ENCODE measurements around the gene CC2D2B. TPM values are rescaled to one million over a fixed set of nuclear protein-coding genes. Genes with fewer than 3 reads are reported as not detected.

The CC2D2B gene
- total and polyA plus RNA-seq, 2 of the 8 experiments (the other 6 are each of a cell fraction or from before 2014, with no cell fraction given), result 0.09 to 0.71 TPM

DNA sequence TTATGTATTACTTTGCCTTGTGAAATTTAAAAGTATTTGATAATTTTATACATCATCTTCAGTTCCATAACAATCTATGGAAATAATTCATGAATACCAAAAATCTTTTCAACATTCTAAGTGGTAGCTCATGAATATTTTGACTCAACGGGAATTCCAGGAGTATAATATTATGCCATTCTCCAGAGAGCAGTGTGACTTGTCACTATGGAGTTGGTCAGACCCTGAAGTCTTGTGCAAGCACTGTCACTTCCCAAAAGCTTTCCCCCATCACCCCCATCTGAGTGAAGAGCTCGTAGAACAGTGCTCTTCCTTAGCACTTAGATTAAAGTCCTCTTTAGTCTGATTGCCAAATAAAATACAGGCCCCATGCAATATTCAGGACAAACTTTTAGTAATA lies 106.2 kb downstream of the CC2D2B start:
- Histone ChIP-seq H2AK5ac (ENCODE audit: low read depth, low read length) (no peak overlapping the region), H4K91ac (replicated peaks; ENCODE audit: insufficient read length, low read length) (no peak overlapping the region), H3K79me1 (ENCODE audit: low read depth, low read length) (no peaks in the 10 kb centered on the region), H2BK12ac (ENCODE audit: low read depth, low read length) (no peak overlapping the region), H4K5ac (ENCODE audit: insufficient read length, low read depth, low read length) (no peak overlapping the region), H3K9ac (replicated peaks in 1 of 4; ENCODE audit: extremely low read depth in 1 of 4, low read depth in 3 of 4, low read length in 3 of 4) (no peak overlapping the region), H3K18ac (ENCODE audit: extremely low read depth, low read length) (no peak overlapping the region), H3K27ac (ENCODE audit: low read depth, low read length) (no peak overlapping the region), H3K79me2 (ENCODE audit: control insufficient read depth in 1 of 2, insufficient read depth in 2 of 2, low read length in 2 of 2) (no peaks in the 10 kb centered on the region), H2BK20ac (ENCODE audit: low read length) (no peak overlapping the region), H3K56ac (replicated peaks; ENCODE audit: insufficient read length, low read depth, low read length) (no peak overlapping the region), H3K23ac (ENCODE audit: insufficient read length) (no peak overlapping the region), H3K23me2 (ENCODE audit: low read depth, low read length) (peaks cover 3% of the 10 kb centered on the region; the same call in 1 of the 2 replicates), H3K36me3 (ENCODE audit: control insufficient read depth in 2 of 4, insufficient read depth in 4 of 4, low read length in 3 of 4) (no peaks in the 10 kb centered on the region), H3K4me3 (ENCODE audit: extremely low read depth in 1 of 4, insufficient read depth in 2 of 4, low read depth in 3 of 4, low read length in 4 of 4) (no peak overlapping the region), H2BK5ac (ENCODE audit: low read depth, low read length) (no peak overlapping the region), H2BK120ac (replicated peaks; ENCODE audit: low read depth, low read length) (no peak overlapping the region), H2AFZ (ENCODE audit: low read length) (no peak overlapping the region), H3K27me3 (replicated peaks in 1 of 4; ENCODE audit: control insufficient read depth in 3 of 4, extremely low read depth in 1 of 4, insufficient read depth in 3 of 4, low read length in 3 of 4) (no peaks in the 10 kb centered on the region), H2BK15ac (ENCODE audit: low read length) (no peak overlapping the region), H3K14ac (ENCODE audit: insufficient read length) (no peak overlapping the region), H3K4me2 (ENCODE audit: insufficient read depth in 1 of 2, low read depth in 2 of 2, low read length in 2 of 2) (no peak overlapping the region), H3K4me1 (replicated peaks in 1 of 4; ENCODE audit: control insufficient read depth in 3 of 4, insufficient read depth in 4 of 4, low read length in 3 of 4) (no peaks in the 10 kb centered on the region), H3K4ac (replicated peaks; ENCODE audit: insufficient read length, low read depth, low read length) (no peak overlapping the region), H3K9me3 (ENCODE audit: insufficient read depth in 2 of 2, low read depth in 1 of 2, low read length in 1 of 2) (no peaks in the 10 kb centered on the region), H4K20me1 (replicated peaks in 1 of 2; ENCODE audit: control insufficient read depth in 1 of 2, insufficient read depth in 2 of 2, low read length in 2 of 2) (no peaks in the 10 kb centered on the region), H4K8ac (ENCODE audit: extremely low read depth, insufficient read depth, low read length) (no peak overlapping the region)
- ChIA-PET POLR2A (ENCODE audit: partially characterized antibody) (no interaction called here), CTCF (ENCODE audit: partially characterized antibody) (interaction anchor here (0.6 to 1.5 kb wide), 7 partner anchors 10 to 319 kb away, joined by 3 to 6 read pairs (median 5); partner anchors contain the start of gene ZNF518A)
- WGBS, 2 experiments (ENCODE audit: extremely low coverage in 1 of 2, insufficient coverage in 1 of 2, insufficient read length in 1 of 2, insufficient replicate concordance in 2 of 2, low coverage in 1 of 2, low lambda C conversion rate in 2 of 2, missing lambda C conversion rate in 1 of 2), result 81% methylated on average over 2 of the region's 2 CpGs; no CpG with 5 or more reads in 1 of the 2 experiments
- FAIRE-seq (no peak), DNase-seq (ENCODE audit: low read depth in 1 of 2, low spot score in 2 of 2) (no peak)
- no peak for TF ChIP-seq KDM1A (IDR thresholded peaks at IDR 0.05; ENCODE audit: borderline replicate concordance, low read length)
- no peak for TF ChIP-seq TBP (IDR thresholded peaks at IDR 0.05; ENCODE audit: low read depth, low read length)
- no peak for TF ChIP-seq EGR1 (IDR thresholded peaks at IDR 0.05; ENCODE audit: borderline replicate concordance, low read depth, low read length)
- no peak for TF ChIP-seq EP300 (IDR thresholded peaks at IDR 0.05; ENCODE audit: borderline replicate concordance in 1 of 2, low read depth in 2 of 2, low read length in 2 of 2)
- TF ChIP-seq JUN (IDR thresholded peaks at IDR 0.05; ENCODE audit: low read depth, low read length), result no peak
- TF ChIP-seq RBBP5 (IDR thresholded peaks at IDR 0.05; ENCODE audit: borderline replicate concordance, low read depth, low read length), result no peak
- no peak for TF ChIP-seq TCF12 (IDR thresholded peaks at IDR 0.05; ENCODE audit: low read depth, low read length)
- no peak for TF ChIP-seq GABPA (IDR thresholded peaks at IDR 0.05; ENCODE audit: borderline replicate concordance, insufficient read depth, low read length)
- TF ChIP-seq, protein P1, sequence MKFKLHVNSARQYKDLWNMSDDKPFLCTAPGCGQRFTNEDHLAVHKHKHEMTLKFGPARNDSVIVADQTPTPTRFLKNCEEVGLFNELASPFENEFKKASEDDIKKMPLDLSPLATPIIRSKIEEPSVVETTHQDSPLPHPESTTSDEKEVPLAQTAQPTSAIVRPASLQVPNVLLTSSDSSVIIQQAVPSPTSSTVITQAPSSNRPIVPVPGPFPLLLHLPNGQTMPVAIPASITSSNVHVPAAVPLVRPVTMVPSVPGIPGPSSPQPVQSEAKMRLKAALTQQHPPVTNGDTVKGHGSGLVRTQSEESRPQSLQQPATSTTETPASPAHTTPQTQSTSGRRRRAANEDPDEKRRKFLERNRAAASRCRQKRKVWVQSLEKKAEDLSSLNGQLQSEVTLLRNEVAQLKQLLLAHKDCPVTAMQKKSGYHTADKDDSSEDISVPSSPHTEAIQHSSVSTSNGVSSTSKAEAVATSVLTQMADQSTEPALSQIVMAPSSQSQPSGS (IDR thresholded peaks at IDR 0.05; ENCODE audit: low read length), result no peak
- no peak for TF ChIP-seq FOSL1 (IDR thresholded peaks at IDR 0.05; ENCODE audit: insufficient read depth, low read depth, low read length)
- TF ChIP-seq EZH2 (IDR thresholded peaks at IDR 0.05; ENCODE audit: low read depth, low read length, severe bottlenecking), result no peak
- no peak for TF ChIP-seq RXRA (IDR thresholded peaks at IDR 0.05; ENCODE audit: insufficient read depth, low read depth, low read length)
- TF ChIP-seq SRF (IDR thresholded peaks at IDR 0.05; ENCODE audit: low read depth, low read length), result no peak

Data from H1 (cell line).